GM18951 (cell line): ENCODE results near the gene MYBPC3.
"Not testable (repeated sequence)": the region's sequence is repeated elsewhere in the genome, so short reads cannot be mapped to it uniquely, and the experiment has no call there.

ENCODE experiments used
- POLR2A ChIP-seq: IDR thresholded peaks from 4 replicates; pipeline ENCODE4 v1.6.1; 2011; ENCODE audit warnings: mild to moderate bottlenecking; ENCODE audit not compliant: insufficient read length, insufficient read depth; ENCODE audit errors: extremely low read depth
- in situ Hi-C: fragments of 300-500 bp; cut with MboI; formaldehyde crosslinking; loops from one replicate; pipeline ENCODE4 v1.12.0; 2022; ENCODE audit warnings: low sequenced_read_pairs, mixed read lengths, inconsistent platforms; ENCODE audit not compliant: unreplicated experiment

Gene MYBPC3

DNA sequence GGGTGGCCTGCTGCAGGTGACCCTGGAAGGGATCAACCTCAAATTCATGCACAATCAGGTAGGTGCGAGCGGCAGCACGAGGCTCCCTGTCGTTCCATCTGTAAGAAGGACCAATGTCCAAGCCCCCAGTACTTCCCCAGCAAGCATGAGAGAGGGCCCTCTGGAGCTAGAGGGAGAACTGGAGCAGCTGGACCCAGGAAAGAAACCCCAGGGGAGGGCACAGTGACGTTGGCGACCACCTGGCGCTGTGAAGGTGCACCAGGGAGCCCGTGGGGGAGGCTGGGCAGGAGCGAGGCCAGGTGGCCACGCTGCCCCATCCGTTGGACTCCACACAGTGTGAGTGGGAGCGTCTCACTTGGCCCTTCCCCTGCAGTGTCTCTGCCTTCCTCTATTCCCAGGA lies 28.0 kb downstream of the MYBPC3 start:
- in situ Hi-C loops, result no loop called here
- no peak for TF ChIP-seq POLR2A

DNA sequence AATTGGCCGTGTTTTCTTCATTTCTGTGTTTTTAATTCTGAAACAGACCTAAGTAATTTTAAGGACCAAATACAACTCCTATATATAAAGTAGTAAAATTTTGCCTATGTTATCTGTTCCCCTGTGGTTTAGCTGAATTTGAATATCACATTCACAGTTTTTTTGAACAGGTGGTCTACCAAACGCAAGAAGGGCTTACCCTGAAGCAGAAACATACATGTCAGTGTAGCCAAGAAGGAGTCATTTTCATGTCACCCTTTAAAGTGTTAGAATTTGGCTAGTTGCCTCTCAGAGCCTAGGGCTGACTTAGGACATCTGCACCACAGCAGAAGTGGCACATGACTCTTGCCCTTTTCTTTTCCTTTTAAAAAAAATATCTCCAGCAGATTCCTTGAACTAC lies 34.3 kb downstream of the MYBPC3 start:
- in situ Hi-C loops, result no loop called here
- TF ChIP-seq POLR2A, result no peak

DNA sequence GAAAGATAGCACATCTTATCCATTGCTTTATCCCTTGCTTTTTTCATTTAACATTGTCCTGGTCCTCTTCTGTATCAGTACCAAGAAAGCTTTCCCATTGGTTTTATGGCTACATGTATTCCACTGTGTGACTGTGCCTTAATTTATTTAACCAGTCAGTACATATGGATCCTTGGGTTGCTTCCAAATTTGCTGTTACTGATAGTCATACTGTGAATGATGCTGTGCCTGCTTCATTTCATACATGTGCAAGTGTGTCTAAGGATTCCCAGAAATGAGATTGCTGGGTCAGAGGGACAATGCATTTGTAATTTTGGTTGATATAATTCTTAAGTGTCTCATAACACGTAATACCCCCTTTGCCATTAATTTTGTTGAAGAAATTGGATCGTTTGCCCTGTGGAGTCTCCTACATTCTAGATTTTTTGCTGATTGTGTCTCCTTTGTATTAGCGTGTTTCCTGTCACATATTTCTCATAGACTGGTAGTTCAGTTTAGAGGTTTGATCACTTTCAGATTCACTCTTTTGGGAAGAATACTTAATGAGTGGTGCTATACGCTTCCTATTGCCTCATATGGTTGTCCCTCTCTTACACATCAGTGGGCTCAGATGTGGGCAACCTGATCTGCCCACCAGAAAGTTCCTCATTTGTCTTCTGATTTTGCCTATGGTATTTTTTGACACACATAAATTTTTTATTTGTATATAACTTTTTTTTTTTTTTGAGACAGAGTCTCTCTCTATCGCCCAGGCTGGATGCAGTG lies 35.3 kb downstream of the MYBPC3 start:
- in situ Hi-C loops, result no loop called here

GRCh38 chr11:47316501-47316900 lies 36.0 kb downstream of the MYBPC3 start:
- in situ Hi-C loops, result not testable (repeated sequence)

More for the DNA sequence above, 35.3 kb downstream of the MYBPC3 start:
- no peak for TF ChIP-seq POLR2A

DNA sequence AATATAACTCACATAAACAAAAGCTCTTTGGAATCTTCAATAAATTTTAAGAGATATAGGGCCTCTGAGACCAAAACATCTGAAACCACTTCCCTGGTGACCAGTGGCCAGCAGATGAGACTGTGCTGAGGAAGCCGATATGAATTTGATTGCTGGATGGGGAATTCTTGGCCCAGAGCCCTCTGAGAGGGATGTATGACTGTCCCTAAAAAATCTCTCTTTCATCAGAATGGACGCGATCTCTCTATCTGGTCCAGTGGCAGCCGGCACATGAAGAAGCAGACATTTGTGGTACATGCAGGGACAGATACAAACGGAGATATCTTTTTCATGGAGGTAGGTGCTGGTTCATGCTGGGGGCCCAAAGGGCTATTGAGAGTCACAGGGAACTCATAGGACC lies 37.5 kb downstream of the MYBPC3 start:
- TF ChIP-seq POLR2A, result no peak
- in situ Hi-C loops, result no loop called here

GRCh38 chr11:47308050-47308823 lies 44.3 kb downstream of the MYBPC3 start:
- in situ Hi-C loops, result no loop called here
- no peak for TF ChIP-seq POLR2A

DNA sequence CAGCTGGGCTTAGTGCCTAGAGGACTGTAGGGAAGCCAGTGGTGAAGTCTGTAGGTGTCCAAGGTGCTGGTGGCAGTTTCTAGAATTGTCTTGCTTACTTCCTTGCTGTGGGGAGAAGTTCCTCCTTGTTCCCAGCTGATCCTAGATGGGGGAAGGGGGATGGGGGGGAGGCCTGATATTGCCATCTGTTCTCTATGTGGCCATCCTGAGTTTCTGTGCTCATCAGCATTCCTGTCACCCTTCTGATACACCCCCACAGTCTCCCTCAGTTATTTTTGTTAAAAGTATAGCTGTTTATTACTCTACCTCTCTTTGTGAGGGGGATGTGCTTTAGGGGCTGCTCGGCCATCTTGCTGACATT lies 46.0 kb downstream of the MYBPC3 start:
- TF ChIP-seq POLR2A, result no peak
- in situ Hi-C loops, result no loop called here

- no peak for TF ChIP-seq POLR2A
- in situ Hi-C loops, result no loop called here
These were observed 46.6 kb downstream of the MYBPC3 start for GRCh38 chr11:47305734-47306483.

GRCh38 chr11:47302853-47303252 lies 49.6 kb downstream of the MYBPC3 start:
- in situ Hi-C loops, result no loop called here

GRCh38 chr11:47299078-47299477 lies 53.4 kb downstream of the MYBPC3 start:
- in situ Hi-C loops, result no loop called here
- no peak for TF ChIP-seq POLR2A

More at GRCh38 chr11:47302853-47303252, 49.6 kb downstream of the MYBPC3 start:
- no peak for TF ChIP-seq POLR2A

DNA sequence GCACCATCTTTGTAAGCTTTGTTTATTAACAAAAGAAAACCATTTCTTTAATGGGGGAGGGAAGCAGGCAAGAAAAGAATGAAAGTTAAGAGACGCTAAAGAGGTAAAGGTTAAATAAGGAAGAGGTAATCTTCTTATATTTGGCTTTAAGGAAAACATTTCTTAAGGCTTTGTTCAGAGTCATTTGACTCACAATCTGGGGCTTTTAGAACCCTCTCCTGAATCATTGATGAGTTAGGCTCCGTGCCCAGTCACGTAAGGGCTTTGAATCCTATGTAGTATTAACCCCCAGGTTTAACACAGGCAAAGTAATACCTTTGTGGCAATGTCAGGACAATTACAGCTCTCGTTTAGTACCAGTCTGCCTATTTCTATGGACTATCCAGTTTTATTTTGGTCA lies 56.5 kb downstream of the MYBPC3 start:
- no peak for TF ChIP-seq POLR2A
- in situ Hi-C loops, result no loop called here

- no peak for TF ChIP-seq POLR2A
- in situ Hi-C loops, result no loop called here
These were observed 57.1 kb downstream of the MYBPC3 start for GRCh38 chr11:47295385-47295784.

- in situ Hi-C loops, result no loop called here
- TF ChIP-seq POLR2A, result no peak
These were observed 62.6 kb downstream of the MYBPC3 start for GRCh38 chr11:47289856-47290255.

DNA sequence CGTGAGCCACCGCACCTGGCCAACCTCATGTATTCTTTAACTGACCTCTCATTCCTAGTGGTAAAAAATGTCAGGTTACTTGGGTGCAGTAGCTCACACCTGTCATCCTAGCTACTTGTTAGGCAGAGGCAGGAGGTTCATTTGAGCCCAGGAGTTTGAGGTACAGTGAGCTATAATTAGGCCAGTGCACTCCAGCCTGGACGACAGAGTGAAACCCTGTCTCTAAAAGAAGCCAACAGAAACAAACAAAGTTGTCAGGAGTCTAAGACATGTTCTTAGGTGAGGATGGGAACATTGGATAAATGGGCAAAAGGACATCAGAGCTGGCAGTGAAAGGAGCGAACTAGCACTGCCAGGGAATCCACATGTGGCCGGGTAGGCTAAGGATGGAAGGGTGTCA lies 64.4 kb downstream of the MYBPC3 start:
- in situ Hi-C loops, result no loop called here
- TF ChIP-seq POLR2A, result no peak
